RWPE1 (cell line): ENCODE measurements around the gene EPB42.
"Not testable (repeated sequence)": the region's sequence is repeated elsewhere in the genome, so short reads cannot be mapped to it uniquely, and the experiment has no call there.

Source experiments
- CTCF ChIA-PET: fragments of 350-600 bp; sonication (Branson Sonifier 250); formaldehyde crosslinking; extraction: SDS; loops from one replicate; lab custom pipeline; 2021; lab: Yijun Ruan, JAX
- POLR2A ChIA-PET: fragments of 400-600 bp; formaldehyde crosslinking; extraction: SDS; loops from one replicate; lab custom pipeline; 2020; ENCODE audit warnings: antibody characterized with exemption; ENCODE audit not compliant: low non-redundant PET; lab: Yijun Ruan, JAX
- DNase-seq: peaks from one replicate; pipeline ENCODE4 v3.0.0; 2012; ENCODE audit warnings: low spot score
- H3K27ac ChIP-seq: fragments of 450-650 bp; 2 replicates; pipeline ENCODE4 v1.5.1; 2017
- CTCF ChIP-seq: fragments of 450-650 bp; conservative IDR thresholded peaks from 2 replicates; pipeline ENCODE4 v1.5.1; 2017; ENCODE audit warnings: low read depth, mild to moderate bottlenecking

Gene EPB42

GRCh38 chr15:43237842-43238470 is 17.1 kb upstream of the EPB42 start:
- H3K27ac ChIP-seq, result no peak overlapping the region
- POLR2A ChIA-PET, result no interaction called here
- DNase-seq, result no peak
- CTCF ChIA-PET, result interaction anchor here (0.6 to 1.5 kb wide), 2 partner anchors 12 to 962 kb away, joined by 3 read pairs; no protein-coding TSS in a partner anchor
- TF ChIP-seq CTCF, result no peak

DNA sequence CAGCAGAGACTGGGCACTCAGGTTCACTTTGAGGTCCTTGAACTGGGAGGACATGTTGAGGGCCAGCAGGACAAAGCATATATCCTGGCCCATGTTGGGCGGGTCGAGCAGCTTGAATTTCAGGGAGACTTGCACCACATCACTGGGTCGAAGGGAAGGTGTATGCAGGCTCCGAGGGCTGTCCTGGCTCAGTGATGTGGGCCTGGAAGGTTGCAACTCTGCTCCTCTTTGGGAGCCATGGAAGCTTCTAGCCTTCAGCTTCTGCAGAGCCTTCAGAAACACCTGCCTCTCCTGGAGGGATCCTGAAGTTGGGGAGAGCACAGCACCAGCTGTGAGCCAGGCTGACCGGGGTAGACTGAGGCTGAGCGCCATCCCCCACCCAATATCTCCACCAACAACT is 14.7 kb upstream of the EPB42 start:
- DNase-seq, result no peak
- POLR2A ChIA-PET, result no interaction called here
- TF ChIP-seq CTCF, result no peak
- H3K27ac ChIP-seq, result no peak overlapping the region
- CTCF ChIA-PET, result no interaction called here

DNA sequence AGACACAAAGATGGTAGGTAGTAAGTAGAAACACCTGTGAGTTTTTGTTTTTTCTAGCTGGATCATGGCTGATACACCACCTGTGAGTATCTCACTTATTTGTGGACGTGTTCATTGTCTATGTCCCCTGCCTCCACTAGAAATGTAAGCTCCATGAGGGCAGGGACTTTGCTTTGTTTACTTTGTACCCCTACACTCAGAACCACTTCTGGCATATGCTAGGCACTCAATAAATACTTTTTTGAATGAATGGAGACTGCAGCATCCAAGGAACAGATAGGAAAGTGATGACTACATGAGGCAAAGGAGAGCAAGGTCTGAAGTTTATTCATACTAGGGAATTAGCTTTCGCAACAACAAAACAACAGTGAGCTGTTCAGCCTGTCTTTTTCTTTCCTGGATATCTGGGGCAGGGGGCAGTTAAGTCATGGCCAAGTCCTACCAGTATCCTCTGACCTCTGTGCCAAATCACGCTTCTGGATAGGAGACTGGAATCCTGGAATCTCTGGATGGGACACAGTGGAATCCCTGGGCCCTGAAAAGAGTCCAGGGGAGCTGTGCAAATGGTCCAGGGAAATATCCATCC is 11.6 kb upstream of the EPB42 start:
- DNase-seq, result no peak
- TF ChIP-seq CTCF, result no peak
- POLR2A ChIA-PET, result no interaction called here
- CTCF ChIA-PET, result interaction anchor here (3.1 kb wide), 1 partner anchor 53 kb away, joined by 12 read pairs; no protein-coding TSS in a partner anchor
- no peak overlapping the region for H3K27ac ChIP-seq

DNA sequence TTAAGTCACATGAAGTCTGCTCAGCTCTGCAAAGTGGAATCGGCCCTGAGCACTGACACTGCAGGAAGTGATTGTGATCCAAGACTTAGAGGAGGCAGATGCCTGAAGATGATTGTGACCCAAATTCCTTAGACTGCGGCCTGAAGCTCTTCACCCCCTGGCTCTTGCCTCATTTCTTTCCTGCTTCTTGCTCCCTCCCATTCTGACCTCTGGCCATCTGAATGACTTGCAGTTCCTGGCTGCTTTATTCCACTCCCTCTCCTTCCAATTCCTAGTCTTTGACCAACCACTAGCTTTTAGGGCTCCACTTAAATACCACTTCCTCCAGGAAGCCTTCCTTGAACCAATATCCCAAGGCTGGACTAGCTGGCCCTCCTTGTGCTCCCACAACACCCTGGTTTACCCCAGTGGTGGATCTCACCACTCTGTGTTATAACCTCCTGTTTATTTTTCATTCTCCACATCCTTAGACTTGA is 9.9 kb upstream of the EPB42 start:
- ChIA-PET POLR2A (no interaction called here), CTCF (interaction anchor here (0.6 to 3.1 kb wide), 3 partner anchors 55 to 1775 kb away, joined by 3 to 12 read pairs (median 3); no protein-coding TSS in a partner anchor)
- DNase-seq, result no peak
- H3K27ac ChIP-seq, result no peak overlapping the region
- TF ChIP-seq CTCF, result no peak

DNA sequence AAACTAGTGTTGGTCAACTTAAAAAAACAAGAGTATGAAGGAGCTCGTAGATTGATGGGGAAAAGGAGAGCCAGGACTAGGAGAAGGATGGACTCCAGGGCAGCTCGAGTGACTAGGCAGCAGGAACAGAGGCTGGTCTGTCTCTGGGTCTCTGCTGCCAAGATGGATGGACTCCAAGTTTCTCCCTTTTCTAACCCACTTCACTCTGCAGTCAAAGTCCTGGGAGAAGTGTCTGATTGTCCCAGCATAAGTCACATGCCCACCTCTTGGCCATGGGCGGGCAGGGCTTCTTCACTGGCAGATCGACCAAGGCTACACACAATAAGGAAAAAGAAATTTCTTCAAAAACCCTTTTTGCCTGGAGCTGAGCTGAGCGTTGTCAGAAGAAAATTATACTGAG is 9.2 kb upstream of the EPB42 start:
- DNase-seq, result no peak
- TF ChIP-seq CTCF, result no peak
- H3K27ac ChIP-seq, result no peak overlapping the region
- POLR2A ChIA-PET, result no interaction called here
- CTCF ChIA-PET, result interaction anchor here (0.6 kb wide), 1 partner anchor 1775 kb away, joined by 3 read pairs; no protein-coding TSS in a partner anchor

GRCh38 chr15:43226436-43227305 is 5.9 kb upstream of the EPB42 start:
- no peak for TF ChIP-seq CTCF
- H3K27ac ChIP-seq, result no peak overlapping the region
- ChIA-PET POLR2A (no interaction called here), CTCF (interaction anchor here (1.2 to 4.4 kb wide), 4 partner anchors 11 to 103 kb away, joined by 3 to 95 read pairs (median 16); partner anchors contain the start of gene TGM5)
- DNase-seq, result no peak

DNA sequence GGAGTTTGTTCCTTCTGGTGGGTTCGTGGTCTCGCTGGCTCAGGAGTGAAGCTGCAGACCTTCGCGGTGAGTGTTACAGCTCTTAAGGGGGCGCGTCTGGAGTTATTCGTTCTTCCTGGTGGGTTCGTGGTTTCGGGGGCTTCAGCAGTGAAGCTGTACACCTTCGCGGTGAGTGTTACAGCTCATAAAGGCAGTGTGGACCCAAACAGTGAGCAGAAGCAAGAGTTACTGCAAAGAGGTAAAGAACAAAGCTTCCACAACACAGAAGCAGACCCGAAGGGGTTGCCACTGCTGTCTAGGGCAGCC is 5.1 kb upstream of the EPB42 start:
- not testable (repeated sequence) for DNase-seq, H3K27ac ChIP-seq
- ChIA-PET CTCF (interaction anchor here (0.6 to 4.4 kb wide), 18 partner anchors 10 to 468 kb away, joined by 3 to 95 read pairs (median 4); partner anchors contain the start of genes TGM5 and TGM7), POLR2A (interaction anchor here (0.6 kb wide), 1 partner anchor 131 kb away, joined by 6 read pairs; no protein-coding TSS in a partner anchor)
